Mesenchymal stem cell (in vitro differentiated cells and primary cell): ENCODE data around the gene BABAM2.

Experiments
- DNase-seq: peaks from one replicate; pipeline ENCODE4 v3.0.0-alpha.2; 2013
- H2AFZ ChIP-seq: one replicate; pipeline ENCODE4 v1.6.1; 2013; ENCODE audit warnings: low read depth, mild to moderate bottlenecking, control low read depth, inconsistent platforms, low read length, moderate library complexity
- H2AK5ac ChIP-seq: 2 replicates; pipeline ENCODE4 v1.6.1; 2013; ENCODE audit warnings: low read length, moderate library complexity, mild to moderate bottlenecking, inconsistent platforms; ENCODE audit not compliant: severe bottlenecking
- H2BK120ac ChIP-seq: one replicate; pipeline ENCODE4 v1.6.1; 2013; ENCODE audit warnings: low read depth, mild to moderate bottlenecking, inconsistent platforms, low read length, moderate library complexity
- H2BK12ac ChIP-seq, 2 experiments: one replicate each; pipeline ENCODE4 v1.6.1; 2013; ENCODE audit warnings: inconsistent platforms in 2 of 2, low read length in 2 of 2, mild to moderate bottlenecking in 2 of 2, moderate library complexity in 2 of 2, control low read depth in 1 of 2
- H2BK15ac ChIP-seq: one replicate; pipeline ENCODE4 v1.6.1; 2013; ENCODE audit warnings: mild to moderate bottlenecking, low read depth, inconsistent platforms; ENCODE audit not compliant: poor library complexity, severe bottlenecking
- H2BK5ac ChIP-seq: 2 replicates; pipeline ENCODE4 v1.6.1; 2013; ENCODE audit warnings: low read depth, mild to moderate bottlenecking, low read length, control low read depth, inconsistent platforms; ENCODE audit not compliant: poor library complexity, severe bottlenecking
- H3K14ac ChIP-seq, 2 experiments: one replicate each; pipeline ENCODE4 v1.6.1; 2013; ENCODE audit warnings: inconsistent platforms in 2 of 2, low read length in 2 of 2, control low read depth in 1 of 2, mild to moderate bottlenecking in 1 of 2, moderate library complexity in 1 of 2
- H3K18ac ChIP-seq, 2 experiments: one replicate each; pipeline ENCODE4 v1.6.1; 2013; ENCODE audit warnings: inconsistent platforms in 2 of 2, low read length in 2 of 2, control low read depth in 1 of 2, low read depth in 1 of 2, mild to moderate bottlenecking in 1 of 2
- H3K23ac ChIP-seq, 2 experiments: one replicate each; pipeline ENCODE4 v1.6.1; 2013; ENCODE audit warnings: inconsistent platforms in 2 of 2, low read length in 2 of 2, mild to moderate bottlenecking in 2 of 2, moderate library complexity in 2 of 2, control low read depth in 1 of 2
- H3K27ac ChIP-seq: 2 replicates; pipeline ENCODE4 v1.5.1; 2013; ENCODE audit warnings: mild to moderate bottlenecking, moderate library complexity, low read length, control low read depth, inconsistent platforms; ENCODE audit not compliant: poor library complexity, severe bottlenecking
- H3K27me3 ChIP-seq, 2 experiments: 2 replicates each; pipeline versions ENCODE4 v1.6.1 to v1.7.0; 2013; ENCODE audit warnings: low read length in 2 of 2, mild to moderate bottlenecking in 2 of 2, moderate library complexity in 2 of 2, control low read depth in 1 of 2, inconsistent platforms in 1 of 2; ENCODE audit not compliant: control insufficient read depth in 1 of 2, insufficient read depth in 1 of 2
- H3K36me3 ChIP-seq, 2 experiments: 2 replicates each; pipeline versions ENCODE4 v1.6.1 to v1.7.0; 2013; ENCODE audit warnings: low read length in 2 of 2, control low read depth in 1 of 2, inconsistent platforms in 1 of 2, low read depth in 1 of 2, mild to moderate bottlenecking in 1 of 2; ENCODE audit not compliant: insufficient read depth in 2 of 2, control insufficient read depth in 1 of 2
- H3K4ac ChIP-seq, 2 experiments: one replicate each; pipeline ENCODE4 v1.6.1; 2013; ENCODE audit warnings: inconsistent platforms in 2 of 2, low read length in 2 of 2, mild to moderate bottlenecking in 2 of 2, moderate library complexity in 2 of 2, control low read depth in 1 of 2, low read depth in 1 of 2
- H3K4me1 ChIP-seq: 2 replicates; pipeline ENCODE4 v1.6.1; 2013; ENCODE audit warnings: low read depth, low read length, control low read depth; ENCODE audit not compliant: control insufficient read depth, insufficient read depth
- H3K4me2 ChIP-seq: 2 replicates; pipeline ENCODE4 v1.6.1; 2013; ENCODE audit warnings: low read length, mild to moderate bottlenecking, inconsistent platforms; ENCODE audit not compliant: poor library complexity, severe bottlenecking
- H3K4me3 ChIP-seq, 2 experiments: 2 replicates each; pipeline versions ENCODE4 v1.5.1 to v1.7.0; 2013; ENCODE audit warnings: low read length in 2 of 2, mild to moderate bottlenecking in 2 of 2, control low read depth in 1 of 2, low read depth in 1 of 2; ENCODE audit not compliant: insufficient read depth in 1 of 2
- H3K79me1 ChIP-seq: replicated peaks from 2 replicates; pipeline ENCODE4 v1.6.1; 2013; ENCODE audit warnings: mild to moderate bottlenecking, control low read depth, low read length, inconsistent platforms; ENCODE audit not compliant: poor library complexity, severe bottlenecking
- H3K9ac ChIP-seq: 2 replicates; pipeline ENCODE4 v1.7.0; 2013; ENCODE audit warnings: mild to moderate bottlenecking, low read length, moderate library complexity
- H3K9me3 ChIP-seq: 2 replicates; pipeline ENCODE4 v1.7.0; 2013; ENCODE audit warnings: mild to moderate bottlenecking, low read length; ENCODE audit not compliant: control insufficient read depth
- H4K8ac ChIP-seq: one replicate; pipeline ENCODE4 v1.6.1; 2013; ENCODE audit warnings: inconsistent platforms, mild to moderate bottlenecking, low read length, moderate library complexity
- H4K91ac ChIP-seq: one replicate; pipeline ENCODE4 v1.6.1; 2013; ENCODE audit warnings: mild to moderate bottlenecking, low read length, inconsistent platforms
- WGBS: methylation state at CpG from one replicate; pipeline ENCODE4 v1.1.7; 2013; ENCODE audit warnings: mixed read lengths; 5-methylcytosine and 5-hydroxymethylcytosine counted together

Gene BABAM2

DNA sequence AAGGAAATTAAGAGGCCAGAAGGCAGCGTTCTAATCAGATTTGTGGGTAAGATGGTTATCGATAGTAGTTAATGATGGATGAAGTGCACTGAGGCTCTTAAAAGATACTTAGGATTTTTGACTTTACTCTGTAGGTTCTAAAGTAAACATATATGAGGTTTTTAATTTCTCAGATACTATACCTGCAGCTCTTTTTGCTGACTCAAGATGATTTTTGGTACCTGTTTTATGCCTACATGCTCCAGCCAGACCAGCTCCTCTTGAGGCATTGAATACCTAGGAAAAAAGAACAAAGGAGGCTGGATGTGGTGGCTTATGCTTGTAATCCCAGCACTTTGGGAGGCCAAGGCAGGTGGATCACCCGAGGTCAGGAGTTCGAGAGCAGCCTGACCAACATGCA, 260.5 kb downstream of the BABAM2 start:
- Histone ChIP-seq H4K8ac (no peak overlapping the region), H3K4me2 (no peak overlapping the region), H3K36me3 (peaks cover 0 to 18% of the 10 kb centered on the region in 2 experiments), H4K91ac (no peak overlapping the region), H2BK5ac (no peak overlapping the region), H3K9ac (no peak overlapping the region), H3K23ac (no peak overlapping the region), H3K9me3 (peaks cover 10% of the 10 kb centered on the region), H2AFZ (no peak overlapping the region), H2BK12ac (no peak overlapping the region), H3K27me3 (no peaks in the 10 kb centered on the region), H3K18ac (no peak overlapping the region), H3K4me3 (no peak overlapping the region), H3K27ac (no peak overlapping the region), H2BK120ac (no peak overlapping the region), H3K79me1 (no peaks in the 10 kb centered on the region), H3K4ac (no peak overlapping the region), H2BK15ac (no peak overlapping the region), H2AK5ac (no peak overlapping the region), H3K14ac (no peak overlapping the region), H3K4me1 (peaks cover 5% of the 10 kb centered on the region)
- 96% methylated on average over 4 of the region's 4 CpGs for WGBS
- no peak for DNase-seq

- H4K91ac ChIP-seq: no peak overlapping the region
- no peak for DNase-seq
- H3K23ac ChIP-seq: no peak overlapping the region
- no peak overlapping the region for H3K4ac ChIP-seq
- no peak overlapping the region for H3K14ac ChIP-seq
- H3K9me3 ChIP-seq: peaks cover 11% of the 10 kb centered on the region
- H3K27ac ChIP-seq: peak overlapping the region; percentile 70
- H3K4me3 ChIP-seq: no peak overlapping the region
- H2AK5ac ChIP-seq: peak overlapping the region; percentile 91
- H3K4me1 ChIP-seq: peaks cover 5% of the 10 kb centered on the region
- H3K79me1 ChIP-seq: no peaks in the 10 kb centered on the region
- WGBS: 98% methylated on average over 2 of the region's 3 CpGs
- H2AFZ ChIP-seq: no peak overlapping the region
- no peak overlapping the region for H2BK15ac ChIP-seq
- H3K27me3 ChIP-seq: no peaks in the 10 kb centered on the region
- H3K9ac ChIP-seq: no peak overlapping the region
- peaks cover 3 to 23% of the 10 kb centered on the region in 2 experiments for H3K36me3 ChIP-seq
- no peak overlapping the region for H3K4me2 ChIP-seq
- H2BK120ac ChIP-seq: no peak overlapping the region
- H2BK5ac ChIP-seq: no peak overlapping the region
- no peak overlapping the region for H4K8ac ChIP-seq
- H2BK12ac ChIP-seq: no peak overlapping the region
- no peak overlapping the region for H3K18ac ChIP-seq
Observed at GRCh38 chr2:28152585-28153280, 262.2 kb downstream of the BABAM2 start.

- H2BK120ac ChIP-seq: no peak overlapping the region
- no peak overlapping the region for H2BK12ac ChIP-seq
- H2AK5ac ChIP-seq: peak overlapping the region; percentile 18
- no peak overlapping the region for H2BK15ac ChIP-seq
- no peak overlapping the region for H3K23ac ChIP-seq
- H3K79me1 ChIP-seq: no peaks in the 10 kb centered on the region
- H2AFZ ChIP-seq: no peak overlapping the region
- no peaks in the 10 kb centered on the region for H3K27me3 ChIP-seq
- H4K8ac ChIP-seq: no peak overlapping the region
- H3K27ac ChIP-seq: peak overlapping the region; percentile 62
- no peak overlapping the region for H3K4me3 ChIP-seq
- no peak overlapping the region for H4K91ac ChIP-seq
- peaks cover 11% of the 10 kb centered on the region for H3K9me3 ChIP-seq
- peaks cover 3 to 18% of the 10 kb centered on the region in 2 experiments for H3K36me3 ChIP-seq
- H2BK5ac ChIP-seq: no peak overlapping the region
- no peak overlapping the region for H3K4ac ChIP-seq
- H3K4me2 ChIP-seq: no peak overlapping the region
- peaks cover 5% of the 10 kb centered on the region for H3K4me1 ChIP-seq
- no peak overlapping the region for H3K9ac ChIP-seq
- DNase-seq: no peak
- 100% methylated on average over 2 of the region's 3 CpGs for WGBS
- no peak overlapping the region for H3K18ac ChIP-seq
- no peak overlapping the region for H3K14ac ChIP-seq
Observed at GRCh38 chr2:28153851-28154250, 263.3 kb downstream of the BABAM2 start.

DNA sequence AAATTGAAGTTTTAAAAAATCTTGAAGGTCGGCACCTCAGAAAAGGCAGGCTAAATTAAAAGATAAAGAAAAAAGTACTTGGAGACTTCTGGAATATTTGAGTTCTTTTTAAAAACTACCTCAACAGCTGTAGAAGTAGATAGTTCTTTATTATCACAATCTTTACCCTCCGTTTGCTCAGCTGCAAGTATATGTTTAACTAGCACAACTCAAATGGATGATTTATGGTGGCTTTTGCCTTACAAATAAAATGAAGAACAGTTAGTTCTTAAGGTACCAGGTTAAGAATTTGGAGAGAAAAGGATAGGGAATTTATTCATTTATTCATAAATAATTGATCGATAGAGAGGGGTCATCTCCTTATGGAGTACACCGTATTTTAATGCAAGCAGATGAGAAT, 264.6 kb downstream of the BABAM2 start:
- Histone ChIP-seq H3K23ac (no peak overlapping the region), H3K9ac (no peak overlapping the region), H3K4me3 (no peak overlapping the region), H3K36me3 (peaks cover 3 to 11% of the 10 kb centered on the region in 2 experiments), H3K79me1 (no peaks in the 10 kb centered on the region), H2BK12ac (no peak overlapping the region), H3K4me1 (peaks cover 8% of the 10 kb centered on the region), H2BK120ac (no peak overlapping the region), H2BK5ac (no peak overlapping the region), H2AFZ (no peak overlapping the region), H3K27me3 (no peaks in the 10 kb centered on the region), H4K8ac (no peak overlapping the region), H2BK15ac (no peak overlapping the region), H3K14ac (no peak overlapping the region), H3K4me2 (no peak overlapping the region), H3K9me3 (peaks cover 11% of the 10 kb centered on the region), H2AK5ac (no peak overlapping the region), H3K18ac (no peak overlapping the region), H4K91ac (no peak overlapping the region), H3K27ac (peak overlapping the region; percentile 66), H3K4ac (no peak overlapping the region)
- WGBS: no CpG with 5 or more reads among the region's 4 CpGs
- DNase-seq: no peak
